Astrocyte (in vitro differentiated cells and primary cell): ENCODE results near the gene ACSM3. TPM values are rescaled to one million over a fixed set of nuclear protein-coding genes. Genes with fewer than 3 reads are reported as not detected.

Experiments used
- DNase-seq: peaks from one replicate; pipeline ENCODE4 v3.0.0-alpha.2; 2010; ENCODE audit warnings: low read depth
- FAIRE-seq: peaks from 2 replicates; lab custom pipeline; 2011; peaks lifted over from hg19 to GRCh38; lab: Jason Lieb, UNC
- H2AFZ ChIP-seq: 2 replicates; pipeline ENCODE4 v1.6.0; 2012; ENCODE audit warnings: low read depth, low read length, inconsistent platforms
- H3K27ac ChIP-seq: 2 replicates; pipeline ENCODE4 v1.5.1; 2011; ENCODE audit warnings: low read depth, low read length, inconsistent platforms
- H3K27me3 ChIP-seq: 2 replicates; pipeline ENCODE4 v1.6.0; 2011; ENCODE audit warnings: low read length, inconsistent platforms; ENCODE audit not compliant: insufficient read depth
- H3K36me3 ChIP-seq: 2 replicates; pipeline ENCODE4 v1.5.1; 2011; ENCODE audit warnings: low read length, inconsistent platforms; ENCODE audit not compliant: insufficient read depth
- H3K4me1 ChIP-seq: 2 replicates; pipeline ENCODE4 v1.5.1; 2011; ENCODE audit warnings: low read length, inconsistent platforms; ENCODE audit not compliant: insufficient read depth
- H3K4me2 ChIP-seq: 2 replicates; pipeline ENCODE4 v1.6.0; 2012; ENCODE audit warnings: low read length, inconsistent platforms
- H3K4me3 ChIP-seq: 2 replicates; pipeline ENCODE4 v1.5.1; 2011; ENCODE audit warnings: low read depth, mild to moderate bottlenecking, low read length, inconsistent platforms; ENCODE audit not compliant: insufficient read depth
- H3K79me2 ChIP-seq: 2 replicates; pipeline ENCODE4 v1.6.0; 2012; ENCODE audit warnings: mild to moderate bottlenecking, low read length, inconsistent platforms; ENCODE audit not compliant: insufficient read depth
- H3K9ac ChIP-seq: 2 replicates; pipeline ENCODE4 v1.6.0; 2012; ENCODE audit warnings: mild to moderate bottlenecking, low read length, inconsistent platforms
- H3K9me3 ChIP-seq: 2 replicates; pipeline ENCODE4 v1.5.1; 2012; ENCODE audit warnings: low read depth, mild to moderate bottlenecking, low read length, inconsistent platforms; ENCODE audit not compliant: insufficient read depth
- H4K20me1 ChIP-seq: 2 replicates; pipeline ENCODE4 v1.6.0; 2012; ENCODE audit warnings: low read length, inconsistent platforms; ENCODE audit not compliant: insufficient read depth
- H3K27ac Mint-ChIP-seq: one replicate; pipeline ENCODE4 v1.8.0; 2021; ENCODE audit warnings: mild to moderate bottlenecking, mixed read lengths; ENCODE audit not compliant: unreplicated experiment
- H3K27me3 Mint-ChIP-seq: one replicate; pipeline ENCODE4 v1.8.0; 2021; ENCODE audit warnings: low read depth, mixed read lengths; ENCODE audit not compliant: unreplicated experiment
- H3K36me3 Mint-ChIP-seq: one replicate; pipeline ENCODE4 v1.8.0; 2021; ENCODE audit warnings: low read depth, mixed read lengths; ENCODE audit not compliant: unreplicated experiment
- H3K4me1 Mint-ChIP-seq: one replicate; pipeline ENCODE4 v1.8.0; 2021; ENCODE audit warnings: low read depth, mixed read lengths; ENCODE audit not compliant: unreplicated experiment
- H3K4me3 Mint-ChIP-seq: one replicate; pipeline ENCODE4 v1.8.0; 2021; ENCODE audit warnings: mild to moderate bottlenecking, moderate library complexity, mixed read lengths; ENCODE audit not compliant: unreplicated experiment
- H3K9me3 Mint-ChIP-seq: one replicate; pipeline ENCODE4 v1.8.0; 2021; ENCODE audit warnings: mild to moderate bottlenecking, mixed read lengths; ENCODE audit not compliant: unreplicated experiment
- EZH2 ChIP-seq: IDR thresholded peaks from 2 replicates; pipeline ENCODE4 v1.6.1; 2012; ENCODE audit warnings: mild to moderate bottlenecking, low read length, inconsistent platforms; ENCODE audit not compliant: insufficient read depth
- total RNA-seq: library from RNA; stranded (reverse); gene quantifications from 2 replicates; pipeline ENCODE4 v1.2.1, GENCODE V29; 2021
- TF ChIP-seq, protein P1 (sequence below): IDR thresholded peaks from 2 replicates; pipeline ENCODE4 v1.5.1; 2011; ENCODE audit warnings: low read depth, mild to moderate bottlenecking, inconsistent platforms, low read length, moderate library complexity; ENCODE audit not compliant: insufficient read depth

The ACSM3 gene
- total RNA-seq, 1 donor from 2014 or later = 7.4 TPM

- Histone ChIP-seq H4K20me1 (no peaks in the 10 kb centered on the region), H3K79me2 (no peaks in the 10 kb centered on the region), H3K4me3 (no peak overlapping the region), H2AFZ (no peak overlapping the region), H3K27me3 (no peaks in the 10 kb centered on the region), H3K9me3 (no peaks in the 10 kb centered on the region), H3K36me3 (peaks cover 9% of the 10 kb centered on the region), H3K4me1 (peaks cover 6% of the 10 kb centered on the region), H3K4me2 (no peak overlapping the region), H3K27ac (no peak overlapping the region), H3K9ac (no peak overlapping the region)
- FAIRE-seq = no peak
- Mint-ChIP-seq H3K27me3 (no peaks in the 10 kb centered on the region), H3K27ac (no peak overlapping the region), H3K9me3 (no peaks in the 10 kb centered on the region), H3K4me3 (no peak overlapping the region), H3K36me3 (peaks cover 2% of the 10 kb centered on the region), H3K4me1 (no peaks in the 10 kb centered on the region)
- DNase-seq = no peak
- TF ChIP-seq, protein P1, sequence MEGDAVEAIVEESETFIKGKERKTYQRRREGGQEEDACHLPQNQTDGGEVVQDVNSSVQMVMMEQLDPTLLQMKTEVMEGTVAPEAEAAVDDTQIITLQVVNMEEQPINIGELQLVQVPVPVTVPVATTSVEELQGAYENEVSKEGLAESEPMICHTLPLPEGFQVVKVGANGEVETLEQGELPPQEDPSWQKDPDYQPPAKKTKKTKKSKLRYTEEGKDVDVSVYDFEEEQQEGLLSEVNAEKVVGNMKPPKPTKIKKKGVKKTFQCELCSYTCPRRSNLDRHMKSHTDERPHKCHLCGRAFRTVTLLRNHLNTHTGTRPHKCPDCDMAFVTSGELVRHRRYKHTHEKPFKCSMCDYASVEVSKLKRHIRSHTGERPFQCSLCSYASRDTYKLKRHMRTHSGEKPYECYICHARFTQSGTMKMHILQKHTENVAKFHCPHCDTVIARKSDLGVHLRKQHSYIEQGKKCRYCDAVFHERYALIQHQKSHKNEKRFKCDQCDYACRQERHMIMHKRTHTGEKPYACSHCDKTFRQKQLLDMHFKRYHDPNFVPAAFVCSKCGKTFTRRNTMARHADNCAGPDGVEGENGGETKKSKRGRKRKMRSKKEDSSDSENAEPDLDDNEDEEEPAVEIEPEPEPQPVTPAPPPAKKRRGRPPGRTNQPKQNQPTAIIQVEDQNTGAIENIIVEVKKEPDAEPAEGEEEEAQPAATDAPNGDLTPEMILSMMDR = no peak
- no peak for TF ChIP-seq EZH2
Observed at GRCh38 chr16:20818929-20819585, 55.2 kb downstream of the ACSM3 start.

DNA sequence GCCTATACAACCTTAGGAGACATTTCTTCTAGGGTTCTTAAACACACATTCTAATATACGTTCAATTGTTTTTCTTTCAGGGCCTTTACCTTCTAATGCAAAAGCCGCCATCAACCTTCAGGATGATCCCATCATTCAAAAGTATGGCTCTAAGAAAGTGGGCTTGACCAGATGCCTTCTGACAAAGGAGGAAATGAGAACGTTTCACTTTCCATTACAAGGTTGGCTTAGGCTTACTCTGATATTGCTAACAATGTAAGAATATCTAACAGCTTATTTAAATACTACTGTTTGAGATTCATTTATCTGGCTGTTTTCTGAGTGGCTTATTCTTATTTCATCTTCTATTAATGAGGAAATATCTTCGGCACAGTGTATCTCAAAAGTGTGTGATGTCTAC, 57.9 kb downstream of the ACSM3 start:
- no peak overlapping the region for H3K9ac ChIP-seq
- H3K27ac ChIP-seq = no peak overlapping the region
- FAIRE-seq = no peak
- H3K4me2 ChIP-seq = no peak overlapping the region
- no peaks in the 10 kb centered on the region for H4K20me1 ChIP-seq
- H3K4me1 ChIP-seq = no peaks in the 10 kb centered on the region
- TF ChIP-seq, protein P1 = no peak
- no peak for TF ChIP-seq EZH2
- peaks cover 12% of the 10 kb centered on the region for H3K36me3 ChIP-seq
- no peaks in the 10 kb centered on the region for H3K9me3 ChIP-seq
- H3K79me2 ChIP-seq = no peaks in the 10 kb centered on the region
- no peak overlapping the region for H3K4me3 Mint-ChIP-seq
- H3K27me3 Mint-ChIP-seq = no peaks in the 10 kb centered on the region
- DNase-seq = no peak
- no peak overlapping the region for H2AFZ ChIP-seq
- H3K9me3 Mint-ChIP-seq = no peaks in the 10 kb centered on the region
- no peaks in the 10 kb centered on the region for H3K27me3 ChIP-seq
- H3K4me3 ChIP-seq = no peak overlapping the region
- no peaks in the 10 kb centered on the region for H3K4me1 Mint-ChIP-seq
- H3K36me3 Mint-ChIP-seq = peaks cover 2% of the 10 kb centered on the region
- H3K27ac Mint-ChIP-seq = no peak overlapping the region
